Rectal smooth muscle tissue (tissue), 1 donor: ENCODE data around the gene KIF27.
A peak's percentile ranks its signal among the peaks of the same experiment; 100 is the strongest.
"Not testable (repeated sequence)": the region's sequence is repeated elsewhere in the genome, so short reads cannot be mapped to it uniquely, and the experiment has no call there.

Experiments used
- H3K27ac ChIP-seq: one replicate; pipeline ENCODE4 v1.7.0; 2013; ENCODE audit warnings: low read depth, low read length, inconsistent platforms
- H3K27me3 ChIP-seq: one replicate; pipeline ENCODE4 v1.7.0; 2013; ENCODE audit warnings: low read length; ENCODE audit not compliant: control insufficient read depth, insufficient read depth
- H3K36me3 ChIP-seq: one replicate; pipeline ENCODE4 v1.7.0; 2013; ENCODE audit warnings: low read length; ENCODE audit not compliant: control insufficient read depth, insufficient read depth
- H3K4me1 ChIP-seq: one replicate; pipeline ENCODE4 v1.7.0; 2013; ENCODE audit warnings: low read length; ENCODE audit not compliant: control insufficient read depth, insufficient read depth
- H3K4me3 ChIP-seq: one replicate; pipeline ENCODE4 v1.7.0; 2013; ENCODE audit warnings: low read length
- H3K9ac ChIP-seq: one replicate; pipeline ENCODE4 v1.7.0; 2013; ENCODE audit warnings: low read length

KIF27 gene

GRCh38 chr9:83830426-83831071 is 90.7 kb downstream of the KIF27 start:
- H3K9ac ChIP-seq, H3K36me3 ChIP-seq, H3K4me1 ChIP-seq, H3K4me3 ChIP-seq, H3K27ac ChIP-seq, H3K27me3 ChIP-seq: not testable (repeated sequence)

GRCh38 chr9:83824986-83825623 is 96.1 kb downstream of the KIF27 start:
- H3K4me1 ChIP-seq, H3K27me3 ChIP-seq, H3K4me3 ChIP-seq, H3K36me3 ChIP-seq, H3K9ac ChIP-seq, H3K27ac ChIP-seq: not testable (repeated sequence)

DNA sequence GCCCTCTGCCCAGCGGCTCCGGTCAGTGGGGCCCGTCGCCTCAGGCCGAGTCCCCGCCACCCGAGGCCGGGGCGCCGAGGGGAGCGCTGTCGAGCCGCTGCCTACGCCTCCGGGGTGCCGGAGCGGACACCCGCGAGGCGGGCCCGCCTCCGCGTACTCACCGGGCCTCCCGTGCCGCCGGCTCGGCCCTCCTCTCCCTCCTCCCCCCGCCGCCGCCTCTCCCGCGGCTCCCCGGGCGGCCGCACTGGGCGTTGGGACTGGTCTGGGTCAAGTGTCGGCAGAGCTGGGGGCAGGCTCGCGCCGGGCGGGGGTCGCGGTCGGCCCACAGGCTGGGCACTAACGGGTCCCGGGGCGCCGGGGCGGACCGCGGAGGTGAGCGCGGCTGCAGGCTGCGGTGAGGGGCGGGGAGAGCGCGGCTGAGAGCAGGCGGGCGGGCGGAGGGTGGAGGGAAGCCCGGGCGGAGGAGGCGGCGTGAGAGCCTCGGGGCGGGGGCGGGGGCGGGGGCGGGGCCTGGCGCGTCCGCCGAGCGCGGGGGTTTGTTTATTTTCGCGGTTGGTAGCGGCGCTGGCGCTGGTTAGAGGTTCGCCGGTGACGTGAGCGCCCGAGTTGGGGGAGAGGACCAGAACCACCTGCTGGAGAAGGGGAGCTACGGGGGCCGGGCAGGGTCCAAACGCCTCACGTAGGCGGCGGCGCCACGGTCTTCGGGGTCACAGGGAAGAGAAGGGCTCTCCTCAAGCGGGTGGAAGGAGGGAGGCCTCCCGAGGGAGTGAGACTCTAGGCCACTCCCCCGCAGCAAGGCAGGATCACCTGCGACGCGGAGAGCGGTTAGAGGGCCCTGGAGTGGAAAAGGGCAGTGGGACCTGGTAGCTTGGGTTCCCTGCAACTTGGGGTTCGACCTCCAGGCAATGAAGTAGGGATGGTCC is 103.6 kb downstream of the KIF27 start, which contains the start of gene GKAP1:
TSS of gene GKAP1 (minus strand) at position 414 of the 923 bp plus-strand sequence. CDS start 11,252 bp downstream, outside the sequence.
- Histone ChIP-seq H3K27ac (peak within 1 kb of the TSS; percentile 74), H3K4me3 (peak within 1 kb of the TSS; percentile 58), H3K9ac (peak within 1 kb of the TSS; percentile 40)
- not testable (repeated sequence) for H3K4me1 ChIP-seq, H3K36me3 ChIP-seq, H3K27me3 ChIP-seq

- not testable (repeated sequence) for H3K36me3 ChIP-seq, H3K27me3 ChIP-seq, H3K4me1 ChIP-seq
- Histone ChIP-seq H3K27ac (peak overlapping the region; percentile 74), H3K9ac (peak overlapping the region; percentile 40), H3K4me3 (peak overlapping the region; percentile 58)
Measured at GRCh38 chr9:83817011-83817355, 104.2 kb downstream of the KIF27 start.

- H3K27me3 ChIP-seq, H3K36me3 ChIP-seq, H3K9ac ChIP-seq, H3K27ac ChIP-seq, H3K4me3 ChIP-seq, H3K4me1 ChIP-seq: not testable (repeated sequence)
Measured at GRCh38 chr9:83815120-83815519, 106.1 kb downstream of the KIF27 start.

DNA sequence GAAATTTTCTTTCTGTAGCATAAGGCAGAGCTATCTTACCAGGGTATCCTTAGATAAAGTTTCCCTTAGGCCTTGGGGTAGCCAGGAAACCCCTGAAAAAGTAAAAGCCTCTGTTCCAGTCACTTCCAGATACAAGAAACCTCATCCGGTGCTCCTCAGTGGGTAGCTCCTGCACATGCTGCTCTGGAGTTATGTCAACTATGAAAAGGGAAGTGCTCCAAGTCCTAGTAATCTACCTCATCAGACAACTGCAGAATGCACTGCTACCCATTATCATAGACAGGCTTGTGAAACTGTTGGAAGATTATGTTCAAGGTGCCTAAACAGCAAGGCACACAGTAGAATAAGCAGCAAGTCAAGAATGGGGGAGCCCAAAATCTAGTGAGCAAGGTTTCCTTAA is 112.0 kb downstream of the KIF27 start:
- H3K27me3 ChIP-seq, H3K4me3 ChIP-seq, H3K9ac ChIP-seq, H3K36me3 ChIP-seq, H3K27ac ChIP-seq, H3K4me1 ChIP-seq: not testable (repeated sequence)

DNA sequence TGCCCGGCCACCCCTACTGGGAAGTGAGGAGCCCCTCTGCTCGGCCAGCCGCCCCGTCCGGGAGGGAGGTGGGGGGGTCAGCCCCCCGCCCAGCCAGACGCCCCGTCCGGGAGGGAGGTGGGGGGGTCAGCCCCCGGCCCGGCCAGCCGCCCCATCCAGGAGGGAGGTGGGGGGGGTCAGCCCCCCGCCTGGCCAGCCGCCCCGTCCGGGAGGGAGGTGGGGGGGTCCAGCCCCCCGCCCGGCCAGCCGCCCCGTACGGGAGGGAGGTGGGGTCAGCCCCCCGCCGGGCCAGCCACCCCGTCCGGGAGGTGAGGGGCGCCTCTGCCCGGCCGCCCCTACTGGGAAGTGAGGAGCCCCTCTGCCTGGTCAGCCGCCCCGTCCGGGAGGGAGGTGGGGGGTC is 116.8 kb downstream of the KIF27 start:
- H3K27ac ChIP-seq, H3K4me3 ChIP-seq, H3K36me3 ChIP-seq, H3K9ac ChIP-seq, H3K27me3 ChIP-seq, H3K4me1 ChIP-seq: not testable (repeated sequence)

DNA sequence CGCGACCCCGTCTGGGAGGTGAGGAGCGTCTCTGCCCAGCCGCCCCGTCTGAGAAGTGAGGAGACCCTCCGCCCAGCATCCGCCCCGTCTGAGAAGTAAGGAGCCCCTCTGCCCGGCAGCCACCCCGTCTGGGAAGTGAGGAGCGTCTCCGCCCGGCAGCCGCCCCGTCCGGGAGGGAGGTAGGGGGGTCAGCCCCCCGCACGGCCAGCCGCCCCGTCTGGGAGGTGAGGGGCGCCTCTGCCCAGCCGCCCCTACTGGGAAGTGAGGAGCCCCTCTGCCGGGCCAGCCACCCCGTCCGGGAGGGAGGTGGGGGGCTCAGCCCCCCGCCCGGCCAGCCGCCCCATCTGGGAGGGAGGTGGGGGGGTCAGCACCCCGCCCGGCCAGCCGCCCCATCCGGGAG is 117.3 kb downstream of the KIF27 start:
- H3K27ac ChIP-seq, H3K4me1 ChIP-seq, H3K9ac ChIP-seq, H3K4me3 ChIP-seq, H3K27me3 ChIP-seq, H3K36me3 ChIP-seq: not testable (repeated sequence)

DNA sequence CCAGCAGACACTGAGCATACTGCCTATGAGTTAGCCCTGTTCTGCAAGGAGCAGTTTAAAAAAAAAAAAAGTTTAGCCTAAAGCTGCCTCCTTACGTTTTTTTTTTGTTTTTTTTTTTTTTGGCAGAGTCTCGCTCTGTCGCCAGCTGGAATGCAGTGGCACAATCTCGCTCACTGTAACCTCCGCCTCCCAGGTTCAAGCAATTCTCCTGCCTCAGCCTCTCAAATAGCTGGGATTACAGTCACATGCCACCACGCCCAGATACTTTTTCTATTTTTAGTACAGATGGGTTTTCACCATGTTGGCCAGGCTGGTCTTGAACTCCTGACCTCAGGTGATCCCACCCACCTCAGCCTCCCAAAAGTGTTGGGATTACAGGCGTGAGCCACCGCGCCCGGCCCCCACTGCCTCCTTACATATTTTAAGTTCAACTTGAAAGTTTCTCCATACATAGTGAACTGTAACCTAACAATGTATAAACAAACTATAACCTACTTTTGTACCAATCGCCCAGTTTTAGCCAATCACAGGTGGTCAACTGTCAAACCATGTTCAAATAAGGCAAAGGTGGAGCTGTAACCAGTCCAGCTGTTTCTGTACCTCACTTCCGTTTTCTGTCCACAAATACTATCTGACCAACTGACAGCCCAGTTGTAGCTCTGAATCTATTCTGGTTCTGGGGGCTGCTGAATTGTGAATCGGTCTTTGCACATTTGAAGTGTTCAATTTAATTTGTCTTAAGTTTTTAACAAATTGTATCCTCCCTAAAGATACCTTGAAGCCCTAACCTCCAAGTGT is 120.8 kb downstream of the KIF27 start:
- H3K9ac ChIP-seq = no peak overlapping the region
- no peaks in the 10 kb centered on the region for H3K4me1 ChIP-seq
- H3K27ac ChIP-seq = no peak overlapping the region
- H3K36me3 ChIP-seq = no peaks in the 10 kb centered on the region
- H3K27me3 ChIP-seq = no peaks in the 10 kb centered on the region
- H3K4me3 ChIP-seq = no peak overlapping the region

GRCh38 chr9:83794051-83794450 is 127.2 kb downstream of the KIF27 start:
- Histone ChIP-seq H3K9ac (no peak overlapping the region), H3K4me1 (no peaks in the 10 kb centered on the region), H3K27me3 (no peaks in the 10 kb centered on the region), H3K4me3 (no peak overlapping the region), H3K27ac (no peak overlapping the region), H3K36me3 (no peaks in the 10 kb centered on the region)

GRCh38 chr9:83792746-83793145 is 128.5 kb downstream of the KIF27 start:
- Histone ChIP-seq H3K27ac (no peak overlapping the region), H3K27me3 (no peaks in the 10 kb centered on the region), H3K9ac (no peak overlapping the region), H3K4me3 (no peak overlapping the region), H3K36me3 (no peaks in the 10 kb centered on the region), H3K4me1 (no peaks in the 10 kb centered on the region)
